GM12874 (cell line): ENCODE data around the gene ANKRD62.

Source experiments
- CTCF ChIP-seq: IDR thresholded peaks from 2 replicates; pipeline ENCODE4 v1.5.1; 2011; ENCODE audit warnings: low read depth, mild to moderate bottlenecking, control low read depth, low read length, moderate library complexity; ENCODE audit not compliant: insufficient read depth

ANKRD62 gene

GRCh38 chr18:12092398-12093229 is 1.0 kb upstream of the ANKRD62 start:
- peak; percentile 56 for TF ChIP-seq CTCF

GRCh38 chr18:12098374-12098773 is 4.7 kb downstream of the ANKRD62 start:
- no peak for TF ChIP-seq CTCF

GRCh38 chr18:12099160-12099559 is 5.5 kb downstream of the ANKRD62 start:
- TF ChIP-seq CTCF = no peak

- no peak for TF ChIP-seq CTCF
Measured at GRCh38 chr18:12101266-12101665, 7.6 kb downstream of the ANKRD62 start.

- TF ChIP-seq CTCF = no peak
Measured at GRCh38 chr18:12102136-12102842, 8.6 kb downstream of the ANKRD62 start.

GRCh38 chr18:12106471-12106870 is 12.8 kb downstream of the ANKRD62 start:
- no peak for TF ChIP-seq CTCF

GRCh38 chr18:12109836-12110235 is 16.2 kb downstream of the ANKRD62 start:
- no peak for TF ChIP-seq CTCF
